Memory B cell (primary cell): ENCODE results near the gene ACSL5.
A peak's percentile ranks its signal among the peaks of the same experiment; 100 is the strongest.
"Not testable (repeated sequence)": the region's sequence is repeated elsewhere in the genome, so short reads cannot be mapped to it uniquely, and the experiment has no call there.

Experiments
- ATAC-seq: fragments of 150-1000 bp; cut with Tn5 transposase; 2 replicates; pipeline ENCODE4 v1.10.0; 2021; ENCODE audit warnings: low read depth, mild to moderate bottlenecking, moderate library complexity
- DNase-seq, 2 donors: peaks; one replicate each; pipeline ENCODE4 v3.0.0; 2022; ENCODE audit warnings: low spot score in 2 of 2
- H3K27ac Mint-ChIP-seq: one replicate; pipeline ENCODE4 v1.8.0; 2022; ENCODE audit warnings: mild to moderate bottlenecking, moderate library complexity, mixed read lengths
- H3K27me3 Mint-ChIP-seq: one replicate; pipeline ENCODE4 v1.8.0; 2022; ENCODE audit warnings: mixed read lengths
- H3K36me3 Mint-ChIP-seq: one replicate; pipeline ENCODE4 v1.8.0; 2022; ENCODE audit warnings: mild to moderate bottlenecking, mixed read lengths
- H3K4me1 Mint-ChIP-seq: one replicate; pipeline ENCODE4 v1.8.0; 2022; ENCODE audit warnings: mixed read lengths
- H3K4me3 Mint-ChIP-seq: one replicate; pipeline ENCODE4 v1.8.0; 2022; ENCODE audit warnings: mild to moderate bottlenecking, moderate library complexity, mixed read lengths
- H3K9me3 Mint-ChIP-seq: one replicate; pipeline ENCODE4 v1.8.0; 2022; ENCODE audit warnings: mixed read lengths

Gene ACSL5

DNA sequence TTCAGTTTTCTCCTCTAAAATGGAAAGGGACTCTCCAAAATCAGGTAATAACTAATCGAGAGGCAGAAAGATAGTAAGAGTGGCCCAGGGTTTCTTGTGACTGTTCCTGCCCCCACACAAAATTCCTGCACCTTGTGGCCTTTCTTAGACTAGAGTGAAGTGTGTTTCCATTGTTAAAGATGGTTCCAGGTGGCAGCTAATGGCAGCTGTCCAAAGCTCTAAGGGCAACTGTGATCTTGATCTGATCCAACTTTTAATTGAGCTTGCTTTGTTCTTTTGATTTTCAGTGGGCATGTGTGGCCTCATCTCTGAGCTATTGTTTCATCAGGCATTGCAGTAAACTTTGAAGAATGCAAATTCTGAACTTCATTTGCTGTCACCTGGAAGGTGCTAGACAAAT is 19.4 kb downstream of the ACSL5 start:
- Mint-ChIP-seq H3K36me3 (peaks cover 4% of the 10 kb centered on the region), H3K4me3 (no peak overlapping the region), H3K4me1 (peaks cover 14% of the 10 kb centered on the region), H3K27ac (peak overlapping the region; percentile 42), H3K9me3 (no peaks in the 10 kb centered on the region), H3K27me3 (no peaks in the 10 kb centered on the region)
- ATAC-seq (no peak), DNase-seq (no peak)

DNA sequence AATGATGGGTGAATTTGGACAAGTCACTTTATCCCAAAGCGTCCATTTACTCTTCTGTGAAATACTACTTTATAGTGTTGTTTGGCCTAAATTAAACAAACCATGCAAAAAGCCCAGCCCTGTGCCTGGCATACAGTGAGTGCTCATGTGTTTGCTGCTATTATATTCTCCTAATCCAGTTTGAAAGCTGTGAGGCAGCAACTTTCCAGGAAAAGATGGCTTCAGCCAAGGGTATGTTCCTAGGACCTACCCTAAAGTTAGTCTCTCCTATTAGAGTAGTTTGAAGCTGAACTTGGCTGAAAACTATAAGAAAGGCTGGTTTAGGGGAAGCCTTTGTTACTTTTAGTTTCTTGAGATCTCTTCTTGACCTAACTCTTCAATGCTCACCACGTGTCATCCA is 19.9 kb downstream of the ACSL5 start:
- Mint-ChIP-seq H3K27ac (peak overlapping the region; percentile 42), H3K4me3 (no peak overlapping the region), H3K9me3 (no peaks in the 10 kb centered on the region), H3K4me1 (peaks cover 10% of the 10 kb centered on the region), H3K27me3 (no peaks in the 10 kb centered on the region), H3K36me3 (peaks cover 7% of the 10 kb centered on the region)
- DNase-seq (no peak), ATAC-seq (no peak)

DNA sequence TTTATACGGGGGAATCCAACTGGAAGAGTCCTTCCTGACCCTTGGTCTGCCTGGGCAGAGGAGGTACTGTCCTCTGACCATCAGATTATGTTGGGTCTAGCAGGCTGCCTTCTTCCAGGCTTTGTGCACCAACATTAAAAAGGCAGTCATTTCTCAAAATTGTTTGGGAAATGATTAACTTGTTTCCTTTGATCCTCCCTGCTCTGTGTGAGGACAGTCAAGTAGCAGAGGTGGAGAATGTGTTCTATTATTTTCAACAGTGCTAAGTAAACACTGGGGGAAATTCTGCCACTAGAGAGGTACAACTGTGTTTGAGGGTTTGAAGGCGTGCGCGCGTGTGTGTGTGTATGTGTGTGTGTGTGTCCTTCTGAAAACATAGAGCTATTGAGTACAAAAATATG is 20.6 kb downstream of the ACSL5 start:
- no peak overlapping the region for H3K27ac Mint-ChIP-seq
- H3K27me3 Mint-ChIP-seq = no peaks in the 10 kb centered on the region
- ATAC-seq (no peak), DNase-seq (no peak)
- H3K9me3 Mint-ChIP-seq = no peaks in the 10 kb centered on the region
- no peak overlapping the region for H3K4me3 Mint-ChIP-seq
- peaks cover 10% of the 10 kb centered on the region for H3K36me3 Mint-ChIP-seq
- H3K4me1 Mint-ChIP-seq = peaks cover 4% of the 10 kb centered on the region

DNA sequence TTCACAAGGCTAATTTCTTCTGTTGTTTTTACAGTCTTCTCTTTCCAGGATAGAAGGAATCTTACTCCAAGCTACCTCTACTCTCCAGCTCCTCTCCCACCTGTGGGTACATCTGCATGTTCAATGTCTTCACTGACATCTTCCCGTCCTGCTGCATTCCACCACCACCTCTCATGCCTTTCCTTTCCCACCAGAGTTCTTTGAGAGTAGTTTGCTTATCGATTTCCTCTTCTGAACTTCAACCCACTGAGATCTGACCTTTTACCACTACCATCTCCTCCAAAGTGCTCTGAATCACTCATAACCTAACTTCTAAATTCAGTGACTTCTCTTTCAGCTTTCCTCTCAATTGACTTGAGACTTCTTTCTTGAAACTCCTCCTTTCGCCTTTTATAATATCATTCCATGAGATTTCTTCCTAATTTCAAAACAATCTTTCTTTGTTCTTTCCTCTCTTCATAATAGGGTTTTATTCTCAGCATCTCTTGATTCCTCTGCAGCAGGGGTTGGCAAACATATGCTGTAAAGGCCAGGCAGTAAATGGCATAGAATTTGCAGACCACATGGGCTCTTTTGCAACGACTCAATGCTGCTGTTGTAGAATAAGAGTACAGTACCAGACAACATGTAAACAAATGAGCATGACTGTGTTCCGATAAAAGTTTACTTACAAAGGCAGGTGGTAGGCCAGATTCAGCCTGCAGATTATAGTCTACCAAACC is 22.1 kb downstream of the ACSL5 start:
- DNase-seq (no peak), ATAC-seq (no peak)
- Mint-ChIP-seq H3K36me3 (peaks cover 16% of the 10 kb centered on the region), H3K9me3 (no peaks in the 10 kb centered on the region), H3K4me3 (no peak overlapping the region), H3K27ac (no peak overlapping the region), H3K4me1 (no peaks in the 10 kb centered on the region), H3K27me3 (no peaks in the 10 kb centered on the region)

DNA sequence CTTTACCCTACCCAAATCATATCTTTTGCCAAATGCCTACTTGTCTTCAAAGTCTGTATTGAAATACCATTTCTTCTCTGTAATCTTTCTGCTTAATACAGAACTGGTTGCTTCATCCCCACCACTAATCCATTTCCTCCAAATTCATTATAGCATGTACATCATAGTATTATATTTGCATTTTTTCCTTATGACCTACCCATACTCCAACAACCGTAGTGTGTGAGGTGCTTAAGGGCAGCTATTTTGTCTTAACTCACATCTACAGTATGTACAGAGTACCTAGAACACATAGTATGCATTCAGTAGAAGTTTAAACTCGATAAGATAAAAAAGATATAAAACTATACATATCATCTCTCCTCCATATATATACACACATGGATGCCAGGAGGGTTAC is 23.7 kb downstream of the ACSL5 start:
- DNase-seq (no peak), ATAC-seq (no peak)
- no peaks in the 10 kb centered on the region for H3K4me1 Mint-ChIP-seq
- no peak overlapping the region for H3K27ac Mint-ChIP-seq
- H3K36me3 Mint-ChIP-seq = peaks cover 21% of the 10 kb centered on the region
- H3K4me3 Mint-ChIP-seq = no peak overlapping the region
- no peaks in the 10 kb centered on the region for H3K9me3 Mint-ChIP-seq
- no peaks in the 10 kb centered on the region for H3K27me3 Mint-ChIP-seq

DNA sequence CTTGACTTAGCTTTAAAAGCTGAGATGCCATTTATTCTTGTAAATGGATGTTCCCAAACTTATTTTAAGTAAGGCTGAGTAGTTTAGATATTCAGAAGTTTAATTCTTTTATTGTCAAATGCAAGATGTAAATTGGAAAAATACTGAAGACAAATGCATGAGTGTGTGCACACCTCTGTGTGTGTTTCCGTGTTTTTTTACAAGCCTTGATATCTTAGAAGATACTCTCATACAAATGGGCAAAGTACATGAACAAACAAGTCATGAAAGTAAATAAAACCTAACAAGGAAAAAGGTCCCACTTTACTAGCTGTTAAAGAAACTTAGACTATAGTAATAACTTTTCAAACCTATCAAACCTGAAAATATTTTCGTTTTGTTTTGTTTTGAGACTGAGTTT is 29.0 kb downstream of the ACSL5 start:
- H3K36me3 Mint-ChIP-seq = peaks cover 53% of the 10 kb centered on the region
- DNase-seq (no peak), ATAC-seq (no peak)
- no peaks in the 10 kb centered on the region for H3K27me3 Mint-ChIP-seq
- peaks cover 5% of the 10 kb centered on the region for H3K4me1 Mint-ChIP-seq
- no peak overlapping the region for H3K27ac Mint-ChIP-seq
- H3K9me3 Mint-ChIP-seq = no peaks in the 10 kb centered on the region
- H3K4me3 Mint-ChIP-seq = no peak overlapping the region

DNA sequence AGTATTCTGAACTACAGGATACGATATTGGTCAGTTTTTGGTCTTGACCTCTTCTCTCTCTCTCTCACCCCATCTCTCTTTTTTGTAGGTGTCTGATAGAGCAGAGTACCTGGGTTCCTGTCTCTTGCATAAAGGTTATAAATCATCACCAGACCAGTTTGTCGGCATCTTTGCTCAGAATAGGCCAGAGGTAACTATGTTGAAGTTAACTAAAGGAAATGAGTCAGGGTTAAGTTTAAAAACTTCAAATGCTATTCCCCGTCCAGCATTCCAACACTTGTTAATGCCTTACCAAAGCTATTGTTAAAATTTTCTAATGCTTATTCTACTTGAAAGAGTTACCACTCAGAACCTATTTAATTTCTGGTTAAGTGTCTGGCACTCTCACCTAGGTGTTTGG is 30.7 kb downstream of the ACSL5 start:
- no peak for DNase-seq
- Mint-ChIP-seq H3K4me3 (no peak overlapping the region), H3K36me3 (peaks cover 58% of the 10 kb centered on the region), H3K27me3 (no peaks in the 10 kb centered on the region), H3K4me1 (peaks cover 5% of the 10 kb centered on the region), H3K9me3 (no peaks in the 10 kb centered on the region), H3K27ac (no peak overlapping the region)
- no peak for ATAC-seq

DNA sequence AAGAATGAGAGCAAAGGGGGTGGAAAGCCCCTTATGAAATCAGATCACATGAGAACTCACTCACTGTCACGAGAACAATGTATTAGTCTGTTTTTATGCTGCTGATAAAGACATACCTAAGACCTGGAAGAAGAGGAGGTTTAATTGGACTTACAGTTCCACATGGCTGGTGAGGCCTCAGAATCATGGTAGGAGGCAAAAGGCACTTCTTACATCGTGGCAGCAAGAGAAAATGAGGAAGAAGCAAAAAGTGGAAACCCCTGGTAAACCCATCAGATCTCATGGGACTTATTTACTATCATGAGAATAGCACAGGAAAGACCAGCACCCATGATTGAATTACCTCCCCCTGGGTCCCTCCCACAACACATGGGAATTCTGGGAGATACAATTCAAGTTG is 32.9 kb downstream of the ACSL5 start:
- H3K4me3 Mint-ChIP-seq, DNase-seq, H3K9me3 Mint-ChIP-seq, H3K27me3 Mint-ChIP-seq, H3K4me1 Mint-ChIP-seq: not testable (repeated sequence)
- peak; percentile 26 for ATAC-seq
- Mint-ChIP-seq H3K27ac (peak overlapping the region; percentile 78), H3K36me3 (peaks cover 56% of the 10 kb centered on the region)

DNA sequence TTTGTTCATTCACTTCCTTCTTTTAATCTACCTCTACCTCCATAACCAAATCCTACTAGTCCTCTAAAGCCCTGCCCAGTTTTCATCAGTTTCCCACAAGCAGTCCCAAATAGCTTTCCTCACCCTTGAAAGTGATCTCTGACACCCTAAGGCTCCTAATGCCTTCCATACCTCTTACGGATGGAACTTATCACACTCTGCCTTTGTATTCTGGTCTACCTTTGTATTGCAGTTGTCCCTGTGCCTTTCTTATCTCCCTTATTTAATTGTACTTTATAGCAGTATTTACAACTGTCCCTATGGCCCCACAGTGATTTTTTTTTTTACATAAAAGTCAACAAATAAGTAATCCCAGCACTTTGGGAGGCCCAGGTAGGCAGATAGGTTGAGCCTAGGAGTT is 33.8 kb downstream of the ACSL5 start:
- H3K27me3 Mint-ChIP-seq = no peaks in the 10 kb centered on the region
- DNase-seq (no peak), ATAC-seq (no peak)
- H3K4me3 Mint-ChIP-seq = no peak overlapping the region
- no peaks in the 10 kb centered on the region for H3K9me3 Mint-ChIP-seq
- H3K36me3 Mint-ChIP-seq = peaks cover 52% of the 10 kb centered on the region
- peak overlapping the region; percentile 13 for H3K27ac Mint-ChIP-seq
- peaks cover 5% of the 10 kb centered on the region for H3K4me1 Mint-ChIP-seq

DNA sequence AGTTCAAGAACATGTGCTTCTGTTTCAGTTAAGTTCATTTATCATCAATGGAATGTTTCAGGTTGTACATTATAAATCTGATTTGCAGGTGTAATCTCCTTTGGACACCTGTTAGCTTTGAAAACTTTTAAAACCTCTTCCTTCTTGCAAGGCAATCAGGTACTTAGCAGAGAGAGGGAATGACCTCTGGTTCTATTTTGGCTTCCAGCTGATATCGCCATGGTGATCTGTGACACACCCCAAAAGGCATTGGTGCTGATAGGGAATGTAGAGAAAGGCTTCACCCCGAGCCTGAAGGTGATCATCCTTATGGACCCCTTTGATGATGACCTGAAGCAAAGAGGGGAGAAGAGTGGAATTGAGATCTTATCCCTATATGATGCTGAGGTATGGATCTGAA is 35.4 kb downstream of the ACSL5 start:
- DNase-seq (no peak), ATAC-seq (no peak)
- Mint-ChIP-seq H3K36me3 (peaks cover 48% of the 10 kb centered on the region), H3K4me1 (peaks cover 5% of the 10 kb centered on the region), H3K4me3 (no peak overlapping the region), H3K27me3 (no peaks in the 10 kb centered on the region), H3K27ac (peak overlapping the region; percentile 68), H3K9me3 (no peaks in the 10 kb centered on the region)

DNA sequence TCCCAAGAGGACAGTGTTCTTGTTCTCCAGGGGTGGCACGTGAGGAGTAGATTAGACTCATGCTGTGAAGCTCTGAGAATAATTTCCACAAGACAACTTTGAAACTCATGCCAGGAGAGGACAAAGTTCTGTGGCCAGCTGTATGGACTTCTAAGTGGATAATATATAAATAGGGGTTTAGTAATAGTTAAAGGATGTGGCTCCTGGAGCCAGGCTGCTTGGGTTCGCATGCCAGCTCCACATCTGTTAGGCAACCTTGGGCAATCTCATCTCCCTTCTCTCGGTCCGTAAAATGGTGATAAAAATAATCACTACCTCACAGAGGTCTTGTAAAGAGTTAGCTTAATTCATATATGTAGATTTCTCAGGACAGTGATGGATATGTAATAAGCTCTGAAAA is 35.8 kb downstream of the ACSL5 start:
- peaks cover 5% of the 10 kb centered on the region for H3K4me1 Mint-ChIP-seq
- ATAC-seq (no peak), DNase-seq (no peak)
- no peak overlapping the region for H3K4me3 Mint-ChIP-seq
- H3K27ac Mint-ChIP-seq = no peak overlapping the region
- H3K9me3 Mint-ChIP-seq = no peaks in the 10 kb centered on the region
- H3K36me3 Mint-ChIP-seq = peaks cover 43% of the 10 kb centered on the region
- no peaks in the 10 kb centered on the region for H3K27me3 Mint-ChIP-seq

DNA sequence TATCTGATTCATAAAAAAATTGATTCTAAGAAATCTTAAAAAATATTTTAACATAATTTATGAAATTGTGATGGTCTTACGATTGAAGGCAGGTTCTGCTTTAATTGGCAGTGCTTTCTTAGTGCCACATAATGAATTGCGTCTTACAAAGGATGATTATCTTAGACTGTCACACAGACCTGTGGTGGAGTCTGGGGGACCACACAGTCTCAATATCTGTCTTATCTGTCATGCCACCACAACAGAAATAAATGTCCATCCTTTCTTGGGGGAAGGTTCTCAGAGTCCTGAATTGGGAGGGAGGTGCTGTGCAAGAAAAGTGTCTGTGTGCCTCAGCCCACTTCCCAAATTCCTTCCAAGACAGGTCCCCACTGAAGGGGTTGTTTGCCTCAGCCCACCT is 38.8 kb downstream of the ACSL5 start:
- Mint-ChIP-seq H3K36me3 (peaks cover 39% of the 10 kb centered on the region), H3K27ac (no peak overlapping the region), H3K4me1 (no peaks in the 10 kb centered on the region)

DNA sequence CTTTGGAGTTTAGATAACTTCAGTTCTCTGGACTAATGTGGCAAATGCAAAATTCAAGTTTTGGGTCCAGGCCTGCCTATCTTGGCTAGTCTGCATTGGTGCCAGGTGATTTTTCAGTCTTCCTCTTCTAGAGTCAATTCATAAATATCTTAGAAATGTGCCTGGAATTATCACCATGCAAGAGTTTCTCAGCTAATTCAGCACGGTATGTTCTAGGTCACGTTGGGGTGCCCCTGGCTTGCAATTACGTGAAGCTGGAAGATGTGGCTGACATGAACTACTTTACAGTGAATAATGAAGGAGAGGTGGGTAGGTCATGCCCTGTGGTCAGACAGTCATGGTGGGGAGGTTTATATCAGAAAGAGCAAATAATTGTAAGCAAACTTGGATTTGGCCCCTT is 47.8 kb downstream of the ACSL5 start:
- no peak for ATAC-seq
- H3K36me3 Mint-ChIP-seq = peaks cover 31% of the 10 kb centered on the region
- DNase-seq = no peak
- H3K9me3 Mint-ChIP-seq = no peaks in the 10 kb centered on the region
- H3K4me1 Mint-ChIP-seq = no peaks in the 10 kb centered on the region
- H3K27me3 Mint-ChIP-seq = no peaks in the 10 kb centered on the region
- H3K4me3 Mint-ChIP-seq = no peak overlapping the region
- H3K27ac Mint-ChIP-seq = no peak overlapping the region

More for the DNA sequence above, 38.8 kb downstream of the ACSL5 start:
- H3K4me3 Mint-ChIP-seq = no peak overlapping the region
- no peaks in the 10 kb centered on the region for H3K9me3 Mint-ChIP-seq
- ATAC-seq (no peak), DNase-seq (no peak)
- no peaks in the 10 kb centered on the region for H3K27me3 Mint-ChIP-seq

DNA sequence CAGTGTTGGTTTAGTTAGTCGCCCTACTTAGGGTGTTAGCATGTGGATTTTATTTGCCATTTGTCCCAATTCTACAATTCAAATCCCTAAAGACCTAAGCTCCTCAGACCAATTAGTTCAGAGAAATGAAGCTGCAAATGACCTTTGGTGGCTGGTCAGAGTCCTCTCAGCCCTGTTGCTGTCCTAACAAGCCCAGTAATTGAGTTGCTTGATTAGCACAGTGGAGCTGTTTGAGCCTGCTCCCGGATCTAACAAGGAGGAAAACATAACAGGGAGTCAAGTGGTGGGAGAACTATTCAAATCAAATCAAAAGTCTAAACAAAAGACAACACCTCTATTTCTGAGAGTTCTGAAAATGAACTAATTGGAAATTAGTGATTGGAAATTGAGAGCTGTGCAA is 50.7 kb downstream of the ACSL5 start:
- Mint-ChIP-seq H3K4me3 (no peak overlapping the region), H3K27me3 (no peaks in the 10 kb centered on the region), H3K9me3 (no peaks in the 10 kb centered on the region), H3K36me3 (peaks cover 33% of the 10 kb centered on the region), H3K27ac (no peak overlapping the region), H3K4me1 (peaks cover 8% of the 10 kb centered on the region)
- DNase-seq (no peak), ATAC-seq (no peak)

DNA sequence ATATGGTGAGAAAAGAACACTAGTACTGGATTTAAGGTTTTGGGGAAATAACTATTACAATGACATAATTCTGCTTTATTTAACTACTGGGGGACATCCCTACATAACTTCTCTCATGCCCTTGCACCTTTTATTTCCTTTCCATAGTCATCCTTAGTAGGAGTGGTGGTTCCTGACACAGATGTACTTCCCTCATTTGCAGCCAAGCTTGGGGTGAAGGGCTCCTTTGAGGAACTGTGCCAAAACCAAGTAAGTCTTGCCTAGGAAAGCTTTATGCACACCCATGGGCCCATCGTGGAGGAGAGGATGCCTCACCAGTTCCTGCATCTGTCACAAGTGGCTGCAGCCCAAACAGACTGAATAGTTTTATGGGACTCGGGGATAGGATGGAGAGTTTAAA is 52.2 kb downstream of the ACSL5 start:
- H3K27ac Mint-ChIP-seq = peak overlapping the region; percentile 74
- DNase-seq (no peak), ATAC-seq (no peak)
- no peak overlapping the region for H3K4me3 Mint-ChIP-seq
- peaks cover 8% of the 10 kb centered on the region for H3K4me1 Mint-ChIP-seq
- H3K36me3 Mint-ChIP-seq = peaks cover 30% of the 10 kb centered on the region
- H3K9me3 Mint-ChIP-seq = no peaks in the 10 kb centered on the region
- H3K27me3 Mint-ChIP-seq = no peaks in the 10 kb centered on the region
